Endometrial microvascular endothelial cells (primary cell): ENCODE results near the gene MAP3K3. TPM values are rescaled to one million over a fixed set of nuclear protein-coding genes. Genes with fewer than 3 reads are reported as not detected.

Source experiments
- in situ Hi-C: cut with HindIII; loops from 2 replicates; pipeline ENCODE4 v1.10.0; 2017; ENCODE audit warnings: low sequenced_read_pairs, low pct_unique_long_range_greater_than_20kb; ENCODE audit errors: inconsistent ontology term
- total RNA-seq: library from RNA; depleted of rRNA; stranded (reverse); fragments of >200 nt; gene quantifications from one replicate; pipeline ENCODE4 v1.2.3, GENCODE V29; 2015; ENCODE audit errors: inconsistent ontology term

MAP3K3 gene
- total RNA-seq: 52.6 TPM

DNA sequence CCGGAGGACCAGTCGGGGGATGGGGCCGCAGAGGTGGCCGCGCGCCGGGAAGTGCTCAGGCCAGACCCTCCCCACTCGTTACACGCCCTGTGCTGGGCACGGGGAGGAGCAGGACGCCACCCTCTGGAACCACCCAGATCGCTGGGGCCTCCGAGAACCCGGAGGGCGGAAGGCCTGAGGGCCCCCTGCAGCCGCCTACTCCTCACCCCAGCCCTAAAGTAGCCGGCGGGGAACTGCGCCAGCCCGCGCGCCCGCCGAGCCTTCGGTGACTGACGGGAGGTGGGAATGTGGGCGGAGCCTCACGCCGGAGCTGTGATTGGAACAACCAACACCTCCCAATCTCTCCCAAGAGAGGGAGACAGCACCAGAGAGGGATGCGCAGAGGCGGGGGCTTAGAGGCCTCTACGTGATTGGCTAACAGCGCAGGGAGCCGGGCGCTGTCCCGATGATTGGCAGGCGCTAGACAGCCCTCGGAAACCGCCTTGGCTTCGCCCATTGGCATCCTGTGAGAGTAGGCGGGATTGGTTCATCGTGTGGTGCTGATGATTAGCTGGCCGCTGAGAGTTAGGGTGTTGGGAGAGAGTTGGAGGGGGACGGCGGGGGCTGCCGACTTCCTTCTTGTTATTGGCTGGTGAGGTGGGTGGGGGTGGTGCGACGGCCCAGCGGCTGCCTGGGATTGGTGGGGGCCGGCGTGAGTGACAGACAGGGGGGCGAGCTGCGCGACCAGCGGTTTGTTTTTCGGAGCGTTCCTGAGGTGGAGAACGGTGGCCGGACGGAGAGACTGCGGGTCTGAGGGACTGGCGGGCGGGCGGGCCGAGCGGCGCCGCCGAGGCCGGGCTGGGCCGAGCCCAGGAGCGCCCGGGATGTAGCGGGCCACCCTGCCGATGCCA, at the start of gene MAP3K3:
MAP3K3 (plus strand) TSS at position 734 of the 890 bp plus-strand sequence. CDS start 343 bp downstream, outside the sequence.
- in situ Hi-C loops: no loop called here

GRCh38 chr17:63573634-63574033, 48.6 kb upstream of the MAP3K3 start:
- in situ Hi-C loops: no loop called here

GRCh38 chr17:63578027-63578768, 44.0 kb upstream of the MAP3K3 start:
- in situ Hi-C loops: loop anchor here (25.0 kb wide), 1 partner anchor 141 kb away; the partner anchor contains the start of gene CYB561

- in situ Hi-C loops: loop anchor here (25.0 kb wide), 1 partner anchor 141 kb away; the partner anchor contains the start of gene CYB561
Observed at GRCh38 chr17:63578769-63579111, 43.5 kb upstream of the MAP3K3 start.

GRCh38 chr17:63579633-63580032, 42.6 kb upstream of the MAP3K3 start:
- in situ Hi-C loops: loop anchor here (25.0 kb wide), 1 partner anchor 142 kb away; the partner anchor contains the start of gene CYB561

DNA sequence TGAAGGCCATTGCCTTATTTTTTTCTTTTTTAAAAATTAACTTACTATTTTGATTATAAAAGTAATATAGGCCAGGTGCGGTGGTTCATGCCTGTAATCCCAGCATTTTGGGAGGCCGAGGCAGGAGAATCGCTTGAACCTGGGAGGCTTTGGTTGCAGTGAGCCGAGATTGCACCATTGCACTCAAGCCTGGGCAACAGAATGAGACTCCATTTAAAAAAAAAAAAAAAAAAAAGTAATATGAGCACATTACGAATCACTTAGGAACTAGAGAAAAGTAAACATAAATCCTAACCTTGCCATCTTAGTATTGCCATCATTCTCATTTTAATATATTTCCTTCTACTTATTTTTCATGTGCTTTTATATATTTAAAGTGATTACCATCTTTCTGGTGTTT, 34.4 kb upstream of the MAP3K3 start:
- in situ Hi-C loops: loop anchor here (25.0 kb wide), 1 partner anchor 150 kb away; the partner anchor contains the start of gene CYB561

DNA sequence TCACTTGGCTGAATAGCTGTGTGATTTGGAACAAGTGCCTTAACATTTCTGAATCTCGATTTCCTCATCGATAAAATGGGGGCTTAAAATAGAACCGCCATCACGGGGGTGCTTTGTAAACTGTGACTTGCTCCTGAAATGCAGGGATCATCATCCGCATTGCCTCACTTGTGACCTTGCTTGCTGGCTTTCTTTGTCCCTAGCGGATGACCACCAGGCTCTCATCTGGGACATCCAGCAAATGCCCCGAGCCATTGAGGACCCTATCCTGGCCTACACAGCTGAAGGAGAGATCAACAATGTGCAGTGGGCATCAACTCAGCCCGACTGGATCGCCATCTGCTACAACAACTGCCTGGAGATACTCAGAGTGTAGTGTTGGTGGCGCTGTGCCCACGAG, 33.4 kb upstream of the MAP3K3 start:
- in situ Hi-C loops: loop anchor here (25.0 kb wide), 1 partner anchor 151 kb away; the partner anchor contains the start of gene CYB561

GRCh38 chr17:63589646-63590045, 32.6 kb upstream of the MAP3K3 start:
- in situ Hi-C loops: loop anchor here (25.0 kb wide), 1 partner anchor 152 kb away; the partner anchor contains the start of gene CYB561

DNA sequence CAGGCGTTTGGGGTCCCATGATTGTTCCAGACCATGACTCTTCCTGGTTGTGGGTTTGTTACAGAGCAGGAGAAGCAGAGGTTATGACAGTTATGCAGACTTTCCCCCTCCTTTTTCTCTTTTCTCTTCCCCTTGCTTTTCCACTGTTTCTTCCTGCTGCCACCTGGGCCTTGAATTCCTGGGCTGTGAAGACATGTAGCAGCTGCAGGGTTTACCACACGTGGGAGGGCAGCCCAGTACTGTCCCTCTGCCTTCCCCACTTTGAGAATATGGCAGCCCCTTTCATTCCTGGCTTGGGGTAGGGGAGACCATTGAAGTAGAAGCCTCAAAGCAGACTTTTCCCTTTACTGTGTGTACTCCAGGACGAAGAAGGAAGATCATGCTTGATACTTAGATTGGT, 29.4 kb upstream of the MAP3K3 start:
- in situ Hi-C loops: loop anchor here (25.0 kb wide), 1 partner anchor 155 kb away; the partner anchor contains the start of gene CYB561

DNA sequence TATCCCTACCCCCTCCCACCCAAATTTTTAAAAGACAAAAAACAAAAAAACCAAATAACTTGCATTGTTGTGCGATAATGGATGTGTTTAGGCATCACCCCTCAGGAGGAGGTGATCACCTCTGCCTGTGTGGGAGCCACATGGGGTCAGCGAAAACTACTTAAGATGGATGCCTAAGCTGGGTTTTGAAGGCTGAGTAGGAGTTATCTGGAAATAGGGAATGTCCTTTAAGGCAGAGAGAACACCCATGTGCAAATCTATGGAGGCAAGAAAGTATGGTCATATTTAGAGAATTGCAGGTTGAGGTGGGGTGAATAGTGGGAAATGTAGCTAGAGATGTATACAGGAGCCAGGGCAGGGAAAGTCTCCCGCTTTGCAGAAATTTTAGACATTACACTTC, 27.1 kb upstream of the MAP3K3 start:
- in situ Hi-C loops: loop anchor here (25.0 kb wide), 1 partner anchor 158 kb away; the partner anchor contains the start of gene CYB561

DNA sequence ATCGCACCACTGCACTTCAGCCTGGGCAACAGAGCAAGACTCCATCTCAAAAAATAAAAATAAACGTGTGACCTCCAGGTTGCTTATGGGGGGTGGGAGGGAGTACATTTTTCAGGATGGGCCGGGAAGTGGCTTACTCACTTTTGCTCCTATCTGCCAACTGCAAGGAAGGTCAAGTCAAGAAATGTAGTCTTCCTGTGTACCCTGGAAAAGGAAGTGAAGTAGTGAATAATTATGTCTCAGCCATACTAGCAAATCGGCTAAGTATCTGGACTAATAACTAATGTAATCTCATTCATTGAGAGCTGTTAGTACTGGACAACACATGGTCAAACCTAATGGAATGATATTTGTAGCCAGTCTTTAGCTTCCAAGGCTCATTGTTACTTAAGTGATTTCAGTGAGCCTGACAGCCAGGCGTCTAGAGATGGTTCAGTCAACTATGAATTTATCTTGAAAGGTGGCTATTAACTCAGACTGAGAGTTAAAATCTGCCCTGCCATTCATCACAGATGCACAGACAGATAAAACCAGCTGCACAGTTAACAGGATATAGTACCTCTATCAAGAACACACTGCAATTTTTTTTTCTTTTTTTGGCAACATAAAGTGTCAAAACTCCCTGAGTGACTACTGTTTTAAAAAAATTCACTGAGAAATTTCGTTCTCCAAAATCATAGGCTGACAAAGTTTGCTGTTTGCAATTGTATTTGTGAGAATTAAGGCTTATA, 25.2 kb upstream of the MAP3K3 start:
- in situ Hi-C loops: loop anchor here (25.0 kb wide), 1 partner anchor 160 kb away; the partner anchor contains the start of gene CYB561

- in situ Hi-C loops: loop anchor here (25.0 kb wide), 1 partner anchor 161 kb away; the partner anchor contains the start of gene CYB561
Observed at GRCh38 chr17:63598281-63598680, 23.9 kb upstream of the MAP3K3 start.

GRCh38 chr17:63600569-63601438, 21.4 kb upstream of the MAP3K3 start, which contains the start of gene TACO1:
TACO1 (plus strand) TSS chr17:63600895; CDS start chr17:63601084, 189 bp downstream.
- in situ Hi-C loops: no loop called here

- in situ Hi-C loops: no loop called here
Observed at GRCh38 chr17:63601439-63602371, 20.5 kb upstream of the MAP3K3 start.

GRCh38 chr17:63609816-63610573, 12.2 kb upstream of the MAP3K3 start:
- in situ Hi-C loops: no loop called here

GRCh38 chr17:63610854-63611253, 11.4 kb upstream of the MAP3K3 start:
- in situ Hi-C loops: no loop called here
